Uterus (tissue), 4 donors: ENCODE data around the gene ACAP1. TPM values are rescaled to one million over a fixed set of nuclear protein-coding genes. Genes with fewer than 3 reads are reported as not detected.

Source experiments
- DNase-seq, 2 donors: peaks; one replicate each; pipeline ENCODE4 v3.0.0-alpha.2; 2019 to 2020
- H3K27ac ChIP-seq, 2 donors: fragments of 200-600 bp; sonication (generic); 1 replicate in 1 of 2; 2 replicates in 1 of 2; pipeline ENCODE4 v1.5.1; 2016 to 2018
- H3K27me3 ChIP-seq, 2 donors: fragments of 200-600 bp; sonication (generic); one replicate each; pipeline ENCODE4 v1.5.1; 2018 to 2019; ENCODE audit warnings: control low read depth in 1 of 2
- H3K36me3 ChIP-seq, 2 donors: fragments of 200-600 bp; sonication (generic); one replicate each; pipeline ENCODE4 v1.5.1; 2019; ENCODE audit warnings: control low read depth in 1 of 2
- H3K4me1 ChIP-seq, 2 donors: fragments of 200-600 bp; sonication (generic); one replicate each; pipeline ENCODE4 v1.5.1; 2018 to 2019; ENCODE audit warnings: control low read depth in 1 of 2
- H3K4me3 ChIP-seq, 2 donors: fragments of 200-600 bp; sonication (generic); 1 replicate in 1 of 2; 2 replicates in 1 of 2; pipeline ENCODE4 v1.5.1; 2018 to 2019; ENCODE audit warnings: mild to moderate bottlenecking in 1 of 2
- H3K9me3 ChIP-seq, 2 donors: fragments of 200-600 bp; sonication (generic); one replicate each; pipeline ENCODE4 v1.5.1; 2019; ENCODE audit warnings: control low read depth in 1 of 2
- CTCF ChIP-seq, 4 experiments: fragments of 200-600 bp in 2 of 4; fragments of 450-650 bp in 2 of 4; sonication (generic) in 2 of 4; IDR thresholded peaks; one replicate each; pipeline ENCODE4 v1.5.1; 2016 to 2019; ENCODE audit warnings: antibody characterized with exemption in 4 of 4, mild to moderate bottlenecking in 2 of 4, moderate library complexity in 1 of 4
- POLR2A ChIP-seq, 2 donors: fragments of 450-650 bp; IDR thresholded peaks; one replicate each; pipeline ENCODE4 v1.6.1; 2016; ENCODE audit warnings: antibody characterized with exemption in 2 of 2, mild to moderate bottlenecking in 1 of 2, moderate library complexity in 1 of 2
- intact Hi-C: fragments of 100-400 bp; cut with DNase I; formaldehyde crosslinking; loops from one replicate; pipeline ENCODE4 v1.15.1; 2023; ENCODE audit warnings: low total_unique reads
- total RNA-seq, 4 donors: library from RNA; depleted of rRNA in 3 of 4; stranded (reverse); fragments of >200 nt in 3 of 4; gene quantifications; one replicate each; pipeline versions ENCODE4 v1.1.0 to v1.2.4, GENCODE V29; 2014 to 2023
- donor health status: DM: yes; HTN: yes; CAD: no.

The ACAP1 gene
- total RNA-seq, 4 donors from 2014 or later: 0.29 to 11.2 (median 1.7) TPM

GRCh38 chr17:7292194-7292593 is 44.1 kb upstream of the ACAP1 start:
- intact Hi-C loops: loop anchor here (10.0 kb wide), 1 partner anchor 237 kb away; no protein-coding TSS in a partner anchor
- Histone ChIP-seq H3K4me1 (peaks cover 0 to 27% of the 10 kb centered on the region in 2 donors), H3K27me3 (peaks cover 0 to 6% of the 10 kb centered on the region in 2 donors), H3K4me3 (no peak overlapping the region), H3K9me3 (no peaks in the 10 kb centered on the region), H3K36me3 (no peaks in the 10 kb centered on the region), H3K27ac (peak overlapping the region in 1 of 2 donors; percentile 13)
- DNase-seq: no peak
- TF ChIP-seq CTCF (IDR thresholded peaks at IDR 0.05) (no peak), POLR2A (IDR thresholded peaks at IDR 0.05) (no peak)

GRCh38 chr17:7292729-7293128 is 43.6 kb upstream of the ACAP1 start:
- no peaks in the 10 kb centered on the region for H3K36me3 ChIP-seq
- H3K27me3 ChIP-seq: peaks cover 0 to 6% of the 10 kb centered on the region in 2 donors
- intact Hi-C loops: loop anchor here (10.0 kb wide), 1 partner anchor 238 kb away; no protein-coding TSS in a partner anchor
- H3K9me3 ChIP-seq: no peaks in the 10 kb centered on the region
- DNase-seq: no peak
- TF ChIP-seq CTCF (IDR thresholded peaks at IDR 0.05) (no peak), POLR2A (IDR thresholded peaks at IDR 0.05) (no peak)
- peaks cover 0 to 27% of the 10 kb centered on the region in 2 donors for H3K4me1 ChIP-seq
- no peak overlapping the region for H3K4me3 ChIP-seq
- peak overlapping the region in 1 of 2 donors; percentile 13 for H3K27ac ChIP-seq

- no peak for DNase-seq
- peaks cover 0 to 6% of the 10 kb centered on the region in 2 donors for H3K27me3 ChIP-seq
- H3K36me3 ChIP-seq: no peaks in the 10 kb centered on the region
- peaks cover 0 to 27% of the 10 kb centered on the region in 2 donors for H3K4me1 ChIP-seq
- intact Hi-C loops: loop anchor here (10.0 kb wide), 1 partner anchor 238 kb away; no protein-coding TSS in a partner anchor
- H3K27ac ChIP-seq: peak overlapping the region in 1 of 2 donors; percentile 13
- no peak overlapping the region for H3K4me3 ChIP-seq
- TF ChIP-seq POLR2A (IDR thresholded peaks at IDR 0.05): no peak
- no peak for TF ChIP-seq CTCF (IDR thresholded peaks at IDR 0.05)
- no peaks in the 10 kb centered on the region for H3K9me3 ChIP-seq
Observed at GRCh38 chr17:7293159-7293558, 43.2 kb upstream of the ACAP1 start.

- Histone ChIP-seq H3K27me3 (peaks cover 0 to 6% of the 10 kb centered on the region in 2 donors), H3K4me1 (peaks cover 0 to 27% of the 10 kb centered on the region in 2 donors), H3K36me3 (no peaks in the 10 kb centered on the region), H3K4me3 (peak overlapping the region in 1 of 2 donors; percentile 19), H3K9me3 (no peaks in the 10 kb centered on the region), H3K27ac (no peak overlapping the region)
- intact Hi-C loops: loop anchor here (10.0 kb wide), 1 partner anchor 239 kb away; no protein-coding TSS in a partner anchor
- no peak for DNase-seq
- TF ChIP-seq CTCF (IDR thresholded peaks at IDR 0.05): no peak
- TF ChIP-seq POLR2A (IDR thresholded peaks at IDR 0.05): no peak
Observed at GRCh38 chr17:7293816-7294613, 42.3 kb upstream of the ACAP1 start.

GRCh38 chr17:7294614-7295153 is 41.6 kb upstream of the ACAP1 start, which contains the start of gene YBX2:
YBX2 (minus strand) TSS chr17:7294639; CDS start chr17:7294500, 139 bp downstream.
- H3K4me1 ChIP-seq: peaks cover 0 to 27% of the 10 kb centered on the region in 2 donors
- intact Hi-C loops: loop anchor here (10.0 kb wide), 1 partner anchor 240 kb away; no protein-coding TSS in a partner anchor
- no peaks in the 10 kb centered on the region for H3K9me3 ChIP-seq
- peaks cover 0 to 6% of the 10 kb centered on the region in 2 donors for H3K27me3 ChIP-seq
- TF ChIP-seq CTCF (IDR thresholded peaks at IDR 0.05) (no peak), POLR2A (IDR thresholded peaks at IDR 0.05) (no peak)
- peak in 1 of 2 donors; percentile 61 for DNase-seq
- peak within 1 kb of the TSS in 1 of 2 donors; percentile 19 for H3K4me3 ChIP-seq
- H3K36me3 ChIP-seq: no peaks in the 10 kb centered on the region
- H3K27ac ChIP-seq: peak within 1 kb of the TSS in 1 of 2 donors; percentile 67
